HG03378 (cell line): Measurements from ENCODE around the gene SFMBT1.
A peak's percentile ranks its signal among the peaks of the same experiment; 100 is the strongest.

Experiments used
- ATAC-seq: cut with Tn5 transposase; IDR thresholded peaks from one replicate; pipeline ENCODE4 v1.9.1; 2021; ENCODE audit warnings: mild to moderate bottlenecking, moderate library complexity; ENCODE audit not compliant: unreplicated experiment

The SFMBT1 gene

GRCh38 chr3:53003320-53003719, 42.6 kb downstream of the SFMBT1 start:
- ATAC-seq: no peak

GRCh38 chr3:52998771-52999513, 46.9 kb downstream of the SFMBT1 start:
- ATAC-seq: no peak

- no peak for ATAC-seq
Measured at GRCh38 chr3:52990637-52991036, 55.2 kb downstream of the SFMBT1 start.

- no peak for ATAC-seq
Measured at GRCh38 chr3:52986938-52987337, 58.9 kb downstream of the SFMBT1 start.

- no peak for ATAC-seq
Measured at GRCh38 chr3:52986049-52986448, 59.8 kb downstream of the SFMBT1 start.

GRCh38 chr3:52983828-52984227, 62.0 kb downstream of the SFMBT1 start:
- ATAC-seq: no peak

GRCh38 chr3:52983336-52983807, 62.5 kb downstream of the SFMBT1 start:
- ATAC-seq: peak; percentile 89

- no peak for ATAC-seq
Measured at GRCh38 chr3:52982839-52983238, 63.0 kb downstream of the SFMBT1 start.

GRCh38 chr3:52979190-52979983, 66.5 kb downstream of the SFMBT1 start:
- ATAC-seq: no peak

GRCh38 chr3:52978109-52978754, 67.6 kb downstream of the SFMBT1 start:
- no peak for ATAC-seq

- no peak for ATAC-seq
Measured at GRCh38 chr3:52973806-52974205, 72.1 kb downstream of the SFMBT1 start.

- no peak for ATAC-seq
Measured at GRCh38 chr3:52971895-52972294, 74.0 kb downstream of the SFMBT1 start.

GRCh38 chr3:52967398-52967797, 78.5 kb downstream of the SFMBT1 start:
- no peak for ATAC-seq

GRCh38 chr3:52962160-52962559, 83.7 kb downstream of the SFMBT1 start:
- no peak for ATAC-seq

GRCh38 chr3:52959773-52960172, 86.1 kb downstream of the SFMBT1 start:
- ATAC-seq: no peak

GRCh38 chr3:52939600-52939999, 106.3 kb downstream of the SFMBT1 start:
- ATAC-seq: no peak

- no peak for ATAC-seq
Measured at GRCh38 chr3:52934630-52935530, 111.0 kb downstream of the SFMBT1 start.

GRCh38 chr3:52931889-52932288, 114.0 kb downstream of the SFMBT1 start:
- no peak for ATAC-seq

- no peak for ATAC-seq
Measured at GRCh38 chr3:52931328-52931727, 114.5 kb downstream of the SFMBT1 start.

- ATAC-seq: no peak
Measured at GRCh38 chr3:52930748-52931147, 115.1 kb downstream of the SFMBT1 start.

- ATAC-seq: no peak
Measured at GRCh38 chr3:52926554-52926953, 119.3 kb downstream of the SFMBT1 start.
